Measurements from ENCODE around the gene CCDC171. TPM values are rescaled to one million over a fixed set of nuclear protein-coding genes. Genes with fewer than 3 reads are reported as not detected.
A peak's percentile ranks its signal among the peaks of the same experiment; 100 is the strongest.

CCDC171 gene
- total and polyA plus RNA-seq, 2 of the 13 experiments (the other 11 are each of a cell fraction or from before 2014, with no cell fraction given): 0.95 to 2.5 TPM

DNA sequence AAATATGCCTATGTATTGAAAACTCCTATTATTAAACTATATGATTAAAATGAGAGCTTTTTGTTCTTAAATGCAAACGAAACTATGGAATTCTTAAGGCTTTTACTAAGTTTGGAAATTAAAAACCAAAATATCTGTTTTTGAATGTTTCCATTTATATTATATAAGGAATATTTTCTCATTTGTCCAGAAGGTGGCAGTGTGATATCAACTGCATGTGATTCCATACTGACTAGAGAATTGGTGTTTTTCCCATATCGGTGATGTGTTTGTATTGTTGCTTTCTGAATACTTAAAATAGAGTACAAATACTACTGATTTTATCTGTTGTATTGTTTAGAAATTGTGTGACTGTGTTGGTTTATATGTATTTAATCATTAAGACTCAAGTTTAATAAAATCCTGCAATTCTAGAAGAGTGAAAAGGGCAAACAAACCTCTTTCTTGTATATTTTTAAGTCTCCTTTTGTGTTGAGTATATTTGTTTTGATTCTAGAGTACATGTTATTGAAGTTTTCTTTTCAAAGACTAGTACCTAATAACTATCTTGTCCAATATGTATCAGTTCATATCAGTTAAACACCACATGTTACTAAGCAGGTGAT, 320.8 kb downstream of the CCDC171 start (continued):
- TF ChIP-seq ZUFSP (CRISPR knock-in tag; IDR thresholded peaks at IDR 0.05; ENCODE audit: borderline replicate concordance) (no peak), ZNF598 (CRISPR knock-in tag; IDR thresholded peaks at IDR 0.05; ENCODE audit: borderline replicate concordance) (no peak), ZNF800 (CRISPR knock-in tag; IDR thresholded peaks at IDR 0.05) (no peak), PHF21A (CRISPR knock-in tag; IDR thresholded peaks at IDR 0.05) (no peak), MLX (CRISPR knock-in tag; IDR thresholded peaks at IDR 0.05) (no peak), WIZ (CRISPR knock-in tag; IDR thresholded peaks at IDR 0.05) (no peak), NR2F6 (IDR thresholded peaks at IDR 0.05) (no peak), NR2F6 (CRISPR knock-in tag; IDR thresholded peaks at IDR 0.05) (no peak)
- TF ChIP-seq, protein P1, sequence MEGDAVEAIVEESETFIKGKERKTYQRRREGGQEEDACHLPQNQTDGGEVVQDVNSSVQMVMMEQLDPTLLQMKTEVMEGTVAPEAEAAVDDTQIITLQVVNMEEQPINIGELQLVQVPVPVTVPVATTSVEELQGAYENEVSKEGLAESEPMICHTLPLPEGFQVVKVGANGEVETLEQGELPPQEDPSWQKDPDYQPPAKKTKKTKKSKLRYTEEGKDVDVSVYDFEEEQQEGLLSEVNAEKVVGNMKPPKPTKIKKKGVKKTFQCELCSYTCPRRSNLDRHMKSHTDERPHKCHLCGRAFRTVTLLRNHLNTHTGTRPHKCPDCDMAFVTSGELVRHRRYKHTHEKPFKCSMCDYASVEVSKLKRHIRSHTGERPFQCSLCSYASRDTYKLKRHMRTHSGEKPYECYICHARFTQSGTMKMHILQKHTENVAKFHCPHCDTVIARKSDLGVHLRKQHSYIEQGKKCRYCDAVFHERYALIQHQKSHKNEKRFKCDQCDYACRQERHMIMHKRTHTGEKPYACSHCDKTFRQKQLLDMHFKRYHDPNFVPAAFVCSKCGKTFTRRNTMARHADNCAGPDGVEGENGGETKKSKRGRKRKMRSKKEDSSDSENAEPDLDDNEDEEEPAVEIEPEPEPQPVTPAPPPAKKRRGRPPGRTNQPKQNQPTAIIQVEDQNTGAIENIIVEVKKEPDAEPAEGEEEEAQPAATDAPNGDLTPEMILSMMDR (CRISPR knock-in tag; IDR thresholded peaks at IDR 0.05): peak; percentile 61
- TF ChIP-seq, protein P2, sequence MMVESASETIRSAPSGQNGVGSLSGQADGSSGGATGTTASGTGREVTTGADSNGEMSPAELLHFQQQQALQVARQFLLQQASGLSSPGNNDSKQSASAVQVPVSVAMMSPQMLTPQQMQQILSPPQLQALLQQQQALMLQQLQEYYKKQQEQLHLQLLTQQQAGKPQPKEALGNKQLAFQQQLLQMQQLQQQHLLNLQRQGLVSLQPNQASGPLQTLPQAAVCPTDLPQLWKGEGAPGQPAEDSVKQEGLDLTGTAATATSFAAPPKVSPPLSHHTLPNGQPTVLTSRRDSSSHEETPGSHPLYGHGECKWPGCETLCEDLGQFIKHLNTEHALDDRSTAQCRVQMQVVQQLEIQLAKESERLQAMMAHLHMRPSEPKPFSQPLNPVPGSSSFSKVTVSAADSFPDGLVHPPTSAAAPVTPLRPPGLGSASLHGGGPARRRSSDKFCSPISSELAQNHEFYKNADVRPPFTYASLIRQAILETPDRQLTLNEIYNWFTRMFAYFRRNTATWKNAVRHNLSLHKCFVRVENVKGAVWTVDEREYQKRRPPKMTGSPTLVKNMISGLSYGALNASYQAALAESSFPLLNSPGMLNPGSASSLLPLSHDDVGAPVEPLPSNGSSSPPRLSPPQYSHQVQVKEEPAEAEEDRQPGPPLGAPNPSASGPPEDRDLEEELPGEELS (CRISPR knock-in tag; IDR thresholded peaks at IDR 0.05): no peak

All from HepG2 (cell line).